Coronary artery (tissue), 2 donors: ENCODE data around the gene TRIO.
"Not testable (repeated sequence)": the region's sequence is repeated elsewhere in the genome, so short reads cannot be mapped to it uniquely, and the experiment has no call there.

Source experiments
- DNase-seq: peaks from one replicate; pipeline ENCODE4 v3.0.0-alpha.2; 2017; ENCODE audit warnings: low spot score
- H3K27ac ChIP-seq, 2 donors: fragments of 200-600 bp; sonication (generic); one replicate each; pipeline ENCODE4 v1.5.1; 2016 to 2019
- H3K4me3 ChIP-seq: fragments of 200-600 bp; sonication (generic); 2 replicates; pipeline ENCODE4 v1.5.1; 2016; ENCODE audit warnings: mild to moderate bottlenecking, moderate library complexity
- CTCF ChIP-seq: fragments of 200-600 bp; sonication (generic); IDR thresholded peaks from one replicate; pipeline ENCODE4 v1.5.1; 2019; ENCODE audit warnings: antibody characterized with exemption

Gene TRIO

GRCh38 chr5:14142827-14143545, at the start of gene TRIO:
TRIO (plus strand) TSS chr5:14143342; CDS start chr5:14143726, 384 bp downstream.
- DNase-seq = peak; percentile 95
- peak within 1 kb of the TSS; percentile 89 to 93 for H3K27ac ChIP-seq
- peak within 1 kb of the TSS; percentile 95 for H3K4me3 ChIP-seq
- no peak for TF ChIP-seq CTCF

GRCh38 chr5:14097380-14097779, 45.8 kb upstream of the TRIO start:
- H3K4me3 ChIP-seq, H3K27ac ChIP-seq: not testable (repeated sequence)

GRCh38 chr5:14097998-14098471, 45.1 kb upstream of the TRIO start:
- H3K4me3 ChIP-seq = no peak overlapping the region
- DNase-seq = no peak
- TF ChIP-seq CTCF = no peak
- no peak overlapping the region for H3K27ac ChIP-seq

More at GRCh38 chr5:14097380-14097779, 45.8 kb upstream of the TRIO start:
- not testable (repeated sequence) for DNase-seq

GRCh38 chr5:14100281-14100680, 42.9 kb upstream of the TRIO start:
- no peak overlapping the region for H3K27ac ChIP-seq
- H3K4me3 ChIP-seq = no peak overlapping the region
- no peak for TF ChIP-seq CTCF
- DNase-seq = no peak

DNA sequence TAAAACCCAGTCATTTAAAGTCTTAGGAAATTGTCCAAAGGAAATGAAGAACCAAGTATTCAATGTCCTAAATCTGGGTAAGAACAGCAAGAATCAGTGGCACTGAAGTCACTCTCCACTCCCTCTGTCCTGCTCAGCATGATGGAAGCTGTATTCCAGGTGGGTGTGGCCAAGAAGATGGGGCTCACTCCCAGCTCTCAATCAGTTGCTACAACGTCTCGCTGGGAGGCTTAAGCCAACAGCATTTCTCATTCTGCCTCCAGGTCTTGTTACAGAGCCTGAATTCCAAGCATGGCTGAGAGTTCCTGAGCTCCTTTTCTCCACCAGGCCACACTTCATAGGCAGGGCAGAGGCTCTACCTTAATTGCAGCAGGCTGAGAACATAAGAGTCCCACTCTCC, 41.2 kb upstream of the TRIO start:
- Histone ChIP-seq H3K27ac (no peak overlapping the region), H3K4me3 (no peak overlapping the region)
- no peak for TF ChIP-seq CTCF
- no peak for DNase-seq

DNA sequence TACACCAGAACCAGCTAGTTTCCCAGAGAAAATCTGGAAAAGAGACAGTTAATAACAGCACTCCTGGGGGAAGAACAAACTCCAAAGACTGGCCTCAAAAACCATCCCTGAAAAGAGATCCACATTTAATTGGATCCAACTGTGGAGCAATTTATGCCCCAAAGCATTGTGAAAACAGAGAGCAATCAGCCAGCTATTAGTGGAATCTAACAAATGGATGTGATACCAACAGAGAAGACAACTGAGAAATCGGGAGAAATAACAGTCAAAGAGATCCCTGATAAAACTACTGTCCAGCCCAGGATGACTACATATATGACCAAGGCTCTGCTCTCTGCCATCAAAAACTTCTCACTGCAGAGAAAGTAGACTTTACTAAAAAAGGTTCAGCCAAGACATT, 40.5 kb upstream of the TRIO start:
- H3K4me3 ChIP-seq = no peak overlapping the region
- no peak overlapping the region for H3K27ac ChIP-seq
- DNase-seq = no peak
- TF ChIP-seq CTCF = no peak

DNA sequence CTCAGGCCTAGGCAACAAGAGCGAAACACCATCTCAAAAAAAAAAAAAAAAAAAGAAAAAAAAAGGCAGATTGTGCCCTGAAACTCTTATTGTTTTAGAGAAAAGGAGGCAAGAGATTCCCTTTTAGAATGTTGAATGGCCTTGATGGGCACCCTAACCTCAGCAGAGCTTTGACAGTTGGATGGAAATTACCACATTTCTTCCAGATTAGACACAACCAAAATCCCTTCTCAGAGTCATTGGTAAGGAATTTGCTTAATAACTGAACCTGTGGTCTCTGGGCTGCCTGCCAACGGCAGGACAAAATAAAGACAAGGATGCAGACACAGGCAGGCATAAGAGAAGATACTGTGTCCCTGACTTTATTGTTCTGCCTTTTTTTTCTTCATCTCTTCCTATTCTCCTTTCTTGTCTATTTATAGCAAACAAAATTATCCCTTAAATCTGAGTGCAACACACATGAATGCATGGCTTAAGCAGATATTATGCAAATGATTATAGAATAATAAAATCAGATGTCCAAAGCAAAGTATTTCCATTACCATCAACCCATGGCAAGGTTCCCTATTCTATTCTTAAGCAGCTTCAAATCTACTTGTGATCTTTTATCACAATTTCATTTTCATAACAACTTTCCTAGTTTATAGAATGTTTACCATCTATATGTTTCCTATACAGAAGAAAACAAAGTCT, 37.3 kb upstream of the TRIO start:
- no peak for TF ChIP-seq CTCF
- H3K4me3 ChIP-seq = no peak overlapping the region
- no peak for DNase-seq
- no peak overlapping the region for H3K27ac ChIP-seq
